Skin of body (tissue), 2 donors: ENCODE measurements around the gene PAK4. TPM values are rescaled to one million over a fixed set of nuclear protein-coding genes. Genes with fewer than 3 reads are reported as not detected.
"Not testable (repeated sequence)": the region's sequence is repeated elsewhere in the genome, so short reads cannot be mapped to it uniquely, and the experiment has no call there.

Experiments used
- DNase-seq: peaks from one replicate; lab custom pipeline; 2025; lab: John Stamatoyannopoulos, UW
- total RNA-seq: library from RNA; depleted of rRNA; stranded (reverse); fragments of >200 nt; gene quantifications from one replicate; pipeline ENCODE4 v1.2.3, GENCODE V29; 2014

Gene PAK4
- total RNA-seq, 1 donor from 2014 or later: 8.8 TPM

GRCh38 chr19:39130337-39131254 lies 5.0 kb downstream of the PAK4 start:
- no peak for DNase-seq

DNA sequence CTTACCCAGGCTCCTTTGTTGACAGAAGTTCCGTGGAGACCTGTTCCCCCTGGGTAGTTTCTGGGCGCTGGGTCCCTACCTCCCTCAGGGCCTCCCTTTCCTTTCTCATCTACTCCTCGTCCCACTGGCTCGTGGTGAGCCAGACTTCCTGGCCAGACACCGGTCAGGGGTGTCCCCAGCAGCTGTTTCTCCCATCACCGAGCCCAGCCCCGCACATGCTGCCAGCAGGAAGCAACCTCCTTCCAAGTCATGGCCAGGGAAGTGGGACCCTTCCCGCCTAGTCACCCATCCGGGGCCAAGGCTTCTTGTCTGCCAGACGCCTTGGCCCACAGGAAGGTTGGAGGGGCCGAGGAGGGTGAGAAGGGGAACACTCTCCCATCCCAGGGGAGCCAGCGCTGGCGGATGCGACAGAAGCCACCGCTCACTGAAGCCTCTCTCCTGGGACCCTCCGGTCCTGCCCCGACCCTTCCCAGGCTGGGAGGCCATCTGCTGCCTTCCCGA lies 5.7 kb downstream of the PAK4 start:
- no peak for DNase-seq

- DNase-seq: no peak
Measured at GRCh38 chr19:39132344-39132969, 6.9 kb downstream of the PAK4 start.

DNA sequence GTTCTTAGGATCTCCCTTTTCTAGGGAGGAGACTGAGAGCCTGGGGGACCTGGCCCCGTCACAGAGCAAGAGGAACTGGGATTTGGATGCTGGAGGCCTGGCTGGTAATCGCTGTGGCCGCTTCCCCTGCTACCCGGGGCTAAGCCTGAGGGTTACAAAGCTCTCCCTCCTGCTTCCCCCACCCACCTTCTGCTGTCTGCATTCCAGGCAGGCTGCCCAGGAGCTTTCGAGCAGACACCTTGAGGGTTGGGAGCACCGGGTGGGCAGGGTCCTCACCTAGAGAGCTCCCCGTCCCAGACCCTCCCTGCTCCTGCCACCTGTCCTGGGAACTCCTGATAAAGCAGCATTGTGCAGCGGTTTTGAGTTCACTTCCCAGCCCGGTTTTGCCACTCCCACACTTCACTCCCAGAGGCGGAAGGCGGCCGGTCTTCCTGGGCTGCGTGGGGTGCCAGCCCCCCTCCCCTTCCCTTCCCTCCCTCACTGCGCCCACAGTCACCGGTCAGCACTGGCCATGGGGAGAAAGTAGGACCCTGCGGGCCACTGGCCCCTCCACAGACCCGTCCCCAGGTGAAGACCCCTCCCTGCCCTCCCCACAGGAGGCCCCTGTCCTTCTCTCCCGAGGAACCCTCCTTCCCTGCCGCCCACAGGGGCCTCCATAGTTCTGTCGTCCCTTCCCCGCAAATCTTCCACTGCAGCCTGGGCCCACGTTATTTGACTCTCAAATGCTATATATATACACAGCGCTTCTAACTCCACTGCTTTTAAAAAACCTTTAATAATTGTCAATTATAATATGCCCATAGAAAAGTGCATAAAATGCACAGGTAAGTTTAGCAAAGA lies 8.1 kb downstream of the PAK4 start:
- no peak for DNase-seq

- no peak for DNase-seq
Measured at GRCh38 chr19:39135701-39136100, 10.1 kb downstream of the PAK4 start.

DNA sequence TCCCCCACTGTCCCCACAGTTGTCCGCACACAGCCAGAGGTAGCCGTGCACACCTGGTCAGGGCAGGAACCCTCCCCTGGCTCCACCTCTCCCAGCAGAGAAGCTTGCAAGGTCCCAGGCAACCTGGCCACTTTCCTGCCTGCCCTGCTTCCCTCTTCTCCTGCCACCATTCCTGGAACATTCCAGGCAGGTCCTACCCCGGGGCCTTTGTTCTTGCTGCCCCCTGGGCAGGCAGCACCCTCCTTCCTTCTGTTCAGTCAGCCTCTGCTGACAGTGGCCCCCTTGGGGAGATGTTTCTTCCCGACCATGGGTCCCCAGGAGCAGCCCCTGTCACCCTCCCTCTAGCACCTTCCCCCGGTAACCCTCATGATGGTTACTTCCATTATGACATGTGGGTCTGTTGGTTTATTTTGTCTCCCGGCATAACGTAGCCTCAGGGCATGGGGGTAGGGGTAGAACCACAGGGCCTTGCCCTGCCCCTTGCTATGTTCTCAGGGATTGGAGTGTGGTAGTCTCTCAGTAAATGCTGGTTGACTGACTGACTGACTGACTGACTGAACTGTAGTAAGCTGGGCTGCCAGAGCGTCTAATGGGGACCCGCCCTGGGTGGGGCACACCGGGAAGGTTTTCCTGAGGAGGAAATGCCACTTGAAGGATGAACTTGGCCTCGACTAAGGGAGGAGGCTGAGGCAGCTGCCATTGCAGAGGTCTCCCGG lies 10.8 kb downstream of the PAK4 start:
- DNase-seq: no peak

- no peak for DNase-seq
Measured at GRCh38 chr19:39137131-39137530, 11.5 kb downstream of the PAK4 start.

- no peak for DNase-seq
Measured at GRCh38 chr19:39138221-39139211, 12.9 kb downstream of the PAK4 start.

GRCh38 chr19:39139305-39139874 lies 13.8 kb downstream of the PAK4 start:
- no peak for DNase-seq

DNA sequence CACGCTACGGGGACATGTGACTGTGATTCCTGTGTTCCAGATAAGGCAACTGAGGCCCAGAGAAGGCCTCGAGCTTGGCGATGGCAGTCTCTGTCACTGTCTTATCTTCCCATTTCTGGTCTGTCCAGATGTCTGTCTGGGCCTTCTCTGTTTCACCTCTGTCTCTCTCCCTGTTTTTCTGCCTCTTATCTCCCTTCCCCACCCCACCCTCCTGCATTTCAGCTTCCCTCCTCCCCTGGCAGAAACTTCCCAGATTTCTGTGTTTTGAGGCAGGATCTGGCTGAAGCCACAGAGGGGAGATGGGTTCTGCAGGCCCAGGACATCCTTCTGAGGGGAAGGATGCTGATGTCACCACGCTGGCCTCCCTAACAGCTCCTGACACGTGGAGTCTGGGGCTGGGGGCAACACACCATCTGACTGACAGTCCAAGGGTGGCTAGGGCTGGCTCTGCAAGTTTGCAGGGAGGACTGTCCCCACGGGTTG lies 14.4 kb downstream of the PAK4 start:
- no peak for DNase-seq

- DNase-seq: no peak
Measured at GRCh38 chr19:39140594-39140993, 15.0 kb downstream of the PAK4 start.

GRCh38 chr19:39141929-39142328 lies 16.3 kb downstream of the PAK4 start:
- no peak for DNase-seq

DNA sequence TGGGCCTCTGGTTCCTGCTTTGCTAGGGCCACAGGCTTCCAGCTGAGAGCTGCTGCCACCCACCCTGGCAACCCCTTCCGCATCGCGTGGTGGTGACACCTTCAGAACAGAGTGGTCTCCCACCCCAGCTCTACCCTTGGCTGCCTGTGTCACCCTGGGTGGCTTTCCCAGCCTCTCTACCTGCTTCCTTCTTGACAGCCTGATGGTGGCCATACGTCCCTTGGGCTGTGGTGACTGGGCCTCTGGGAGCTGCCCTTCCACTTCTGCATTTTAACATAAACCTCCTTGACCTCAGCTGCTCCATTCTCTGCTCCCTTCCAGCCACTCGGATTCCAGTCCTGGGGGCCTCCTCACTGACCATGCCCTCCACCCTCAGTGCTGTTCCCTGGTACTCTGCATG lies 17.0 kb downstream of the PAK4 start:
- no peak for DNase-seq

GRCh38 chr19:39143757-39144289 lies 18.2 kb downstream of the PAK4 start:
- not testable (repeated sequence) for DNase-seq

DNA sequence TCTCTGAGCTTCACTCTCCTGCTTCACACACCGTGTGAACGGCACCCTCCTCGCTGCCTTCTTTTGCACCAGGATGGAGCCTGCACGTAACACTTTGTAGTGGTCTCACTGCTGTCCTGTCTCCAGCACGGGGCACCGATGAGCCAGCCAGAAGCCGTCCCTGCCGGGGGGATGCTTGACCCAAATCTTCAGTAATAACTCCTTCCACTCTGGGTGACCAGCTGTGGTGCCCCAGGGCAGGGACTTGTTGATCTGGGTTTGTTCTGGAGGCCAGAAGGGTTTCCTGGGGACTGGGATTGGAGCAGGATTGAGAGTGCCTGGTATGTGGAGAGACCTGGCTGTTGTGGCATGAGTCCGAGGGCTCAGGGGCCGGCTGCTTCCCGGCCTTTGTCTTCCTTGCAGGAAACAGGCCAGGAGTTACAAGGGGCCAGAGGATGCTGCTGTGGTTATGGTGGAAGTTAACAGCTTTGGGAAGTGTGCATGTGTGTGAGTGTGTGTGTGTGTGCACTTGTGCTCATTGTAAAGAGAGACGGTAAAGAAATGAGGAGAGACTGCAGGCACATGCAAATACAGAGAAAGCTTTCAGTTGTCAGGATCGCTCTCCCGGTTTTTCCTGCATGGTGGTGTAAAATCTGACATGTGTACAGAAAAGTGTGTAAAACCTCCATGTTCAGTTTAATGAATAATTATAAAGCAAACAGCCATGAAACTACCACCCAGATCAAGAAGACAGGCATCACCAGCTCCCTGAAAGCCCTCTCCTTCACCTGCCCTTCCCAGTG lies 18.9 kb downstream of the PAK4 start:
- DNase-seq: no peak

GRCh38 chr19:39145180-39145953 lies 19.8 kb downstream of the PAK4 start:
- DNase-seq: no peak

DNA sequence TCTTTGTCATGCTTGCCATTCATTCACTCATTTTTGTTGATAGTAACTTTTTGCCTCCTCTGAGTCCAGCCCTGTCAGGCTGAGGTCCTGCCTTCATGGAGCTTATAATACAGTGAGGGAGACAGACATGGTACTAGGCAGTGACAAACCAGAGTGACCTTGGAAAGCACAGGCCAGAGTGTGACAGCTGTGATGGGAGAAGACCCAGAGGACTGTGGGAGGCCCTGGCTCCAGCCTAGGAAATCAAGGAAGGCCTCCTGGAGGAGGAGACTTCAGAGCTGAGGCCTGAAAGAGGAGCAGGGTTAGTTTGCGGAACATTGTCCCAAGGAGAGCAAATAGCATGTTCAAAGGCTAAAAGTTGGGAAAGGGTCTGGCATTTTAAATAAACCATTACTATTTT lies 20.5 kb downstream of the PAK4 start:
- DNase-seq: no peak
